ENCODE measurements around the gene PTGES3L. TPM values are rescaled to one million over a fixed set of nuclear protein-coding genes. Genes with fewer than 3 reads are reported as not detected.

PTGES3L gene
- total RNA-seq, 1 donor, result under 0.01 TPM

DNA sequence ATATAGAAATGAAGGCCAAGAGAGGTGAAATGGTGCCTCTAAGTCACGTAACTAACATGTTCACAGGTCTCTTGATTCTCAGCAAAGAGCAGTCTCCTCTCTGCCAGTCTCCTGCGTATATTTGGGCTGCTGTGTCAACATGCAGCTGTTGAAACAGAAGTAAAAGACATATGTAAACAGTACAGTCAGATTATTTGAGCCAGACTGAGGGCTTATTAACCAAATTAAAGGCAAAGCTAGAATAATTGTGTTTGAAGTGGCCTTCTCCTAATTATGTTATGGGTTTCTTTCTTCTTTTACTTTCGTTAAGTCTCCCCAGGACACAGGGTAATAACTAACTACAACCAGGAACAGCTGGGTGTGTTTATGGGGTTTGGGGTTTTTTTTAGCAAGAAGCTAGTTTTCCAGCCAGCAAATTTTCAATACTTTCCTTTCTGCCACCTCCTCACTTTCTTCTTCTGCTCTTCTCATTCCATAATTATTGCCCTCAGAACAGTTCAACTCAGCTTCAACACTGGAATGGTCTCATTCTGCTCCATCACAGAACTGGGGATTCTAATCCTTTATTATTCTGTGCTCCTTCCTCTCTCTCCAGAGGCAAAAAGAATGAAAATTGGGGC is 60.9 kb downstream of the PTGES3L start:
- Histone ChIP-seq H3K4me3 (ENCODE audit: insufficient read depth, low read length) (no peak overlapping the region), H2AFZ (ENCODE audit: low read length) (peak overlapping the region; percentile 67)

More for the DNA sequence above, 60.9 kb downstream of the PTGES3L start:
- Histone ChIP-seq H4K20me1 (ENCODE audit: insufficient read depth, low read length) (no peaks in the 10 kb centered on the region), H3K27ac (ENCODE audit: low read depth, low read length) (no peak overlapping the region), H3K27me3 (ENCODE audit: insufficient read depth, low read length) (peaks cover 32% of the 10 kb centered on the region), H3K36me3 (ENCODE audit: insufficient read depth, low read length) (no peaks in the 10 kb centered on the region), H3K4me1 (ENCODE audit: insufficient read depth, low read length) (no peaks in the 10 kb centered on the region), H3K4me2 (ENCODE audit: insufficient read depth, low read length) (peak overlapping the region; percentile 17), H3K9me3 (ENCODE audit: low read depth, low read length) (no peaks in the 10 kb centered on the region), H3K79me2 (ENCODE audit: insufficient read depth, low read length) (no peaks in the 10 kb centered on the region)
- DNase-seq (ENCODE audit: insufficient read length, low spot score, missing footprints), result no peak
- TF ChIP-seq, protein P1, sequence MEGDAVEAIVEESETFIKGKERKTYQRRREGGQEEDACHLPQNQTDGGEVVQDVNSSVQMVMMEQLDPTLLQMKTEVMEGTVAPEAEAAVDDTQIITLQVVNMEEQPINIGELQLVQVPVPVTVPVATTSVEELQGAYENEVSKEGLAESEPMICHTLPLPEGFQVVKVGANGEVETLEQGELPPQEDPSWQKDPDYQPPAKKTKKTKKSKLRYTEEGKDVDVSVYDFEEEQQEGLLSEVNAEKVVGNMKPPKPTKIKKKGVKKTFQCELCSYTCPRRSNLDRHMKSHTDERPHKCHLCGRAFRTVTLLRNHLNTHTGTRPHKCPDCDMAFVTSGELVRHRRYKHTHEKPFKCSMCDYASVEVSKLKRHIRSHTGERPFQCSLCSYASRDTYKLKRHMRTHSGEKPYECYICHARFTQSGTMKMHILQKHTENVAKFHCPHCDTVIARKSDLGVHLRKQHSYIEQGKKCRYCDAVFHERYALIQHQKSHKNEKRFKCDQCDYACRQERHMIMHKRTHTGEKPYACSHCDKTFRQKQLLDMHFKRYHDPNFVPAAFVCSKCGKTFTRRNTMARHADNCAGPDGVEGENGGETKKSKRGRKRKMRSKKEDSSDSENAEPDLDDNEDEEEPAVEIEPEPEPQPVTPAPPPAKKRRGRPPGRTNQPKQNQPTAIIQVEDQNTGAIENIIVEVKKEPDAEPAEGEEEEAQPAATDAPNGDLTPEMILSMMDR (IDR thresholded peaks at IDR 0.05; ENCODE audit: extremely low read depth, low read depth, low read length), result no peak

Small RNAs within 50 kb of the gene (small RNA-seq; reads per million reads assigned to genes)
- gene AARSD1 (0.22 reads per million), gene RF00561 (not detected)

Other genes starting within 250 kb of the PTGES3L start
- 30.8 and 31.8 TPM in 2 replicates for gene EZH1, start 235.0 kb downstream of the PTGES3L start, total RNA-seq
- gene RAMP2, start 218.9 kb downstream of the PTGES3L start, total RNA-seq, result not detected in 2 replicates
- 46.7 and 55.7 TPM in 2 replicates for gene VPS25, start 206.6 kb downstream of the PTGES3L start, total RNA-seq
- under 0.01 TPM in 1 of 2 replicates, not detected in the other for gene WNK4, start 199.5 kb downstream of the PTGES3L start, total RNA-seq
- gene COA3, start 181.4 kb downstream of the PTGES3L start, total RNA-seq, result 44.2 and 47.4 TPM in 2 replicates
- 0.88 TPM in 1 of 2 replicates, not detected in the other for gene CNTD1, start 181.2 kb downstream of the PTGES3L start, total RNA-seq
- 94.8 and 104 TPM in 2 replicates for gene BECN1, start 155.8 kb downstream of the PTGES3L start, total RNA-seq
- 79.9 and 81.1 TPM in 2 replicates for gene PSME3, start 146.7 kb downstream of the PTGES3L start, total RNA-seq
- gene AOC2, start 135.5 kb downstream of the PTGES3L start, total RNA-seq, result 0.72 and 0.88 TPM in 2 replicates
- under 0.01 TPM in 1 of 2 replicates, not detected in the other for gene AOC3, start 128.9 kb downstream of the PTGES3L start, total RNA-seq
- not detected in 2 replicates for gene G6PC1, start 79.3 kb downstream of the PTGES3L start, total RNA-seq
- 14.1 and 16.2 TPM in 2 replicates for gene AARSD1, start 15.6 kb downstream of the PTGES3L start, total RNA-seq
- gene RUNDC1, start 485 bp upstream of the PTGES3L start, total RNA-seq, result 8.8 and 10.1 TPM in 2 replicates
- 878 and 1,256 TPM in 2 replicates for gene RPL27, start 18.3 kb upstream of the PTGES3L start, total RNA-seq
- 28.6 and 45.2 TPM in 2 replicates for gene IFI35, start 26.7 kb upstream of the PTGES3L start, total RNA-seq
- gene VAT1, start 42.3 kb upstream of the PTGES3L start, total RNA-seq, result 441 and 449 TPM in 2 replicates
- gene RND2, start 45.2 kb upstream of the PTGES3L start, total RNA-seq, result 0.29 and 0.36 TPM in 2 replicates
- 5.4 and 7.7 TPM in 2 replicates for gene BRCA1, start 145.3 kb upstream of the PTGES3L start, total RNA-seq
- gene NBR1, start 191.1 kb upstream of the PTGES3L start, total RNA-seq, result 115 and 121 TPM in 2 replicates
- 5.1 and 5.6 TPM in 2 replicates for gene TMEM106A, start 231.8 kb upstream of the PTGES3L start, total RNA-seq
- not detected in 2 replicates for gene CCDC200, start 248.5 kb upstream of the PTGES3L start, total RNA-seq